GM12875 (cell line): ENCODE results near the gene HIVEP3.

Experiments used
- H3K4me3 ChIP-seq: one replicate; pipeline ENCODE4 v1.5.1; 2011; ENCODE audit warnings: low read depth, low read length, control low read depth
- CTCF ChIP-seq: IDR thresholded peaks from 2 replicates; pipeline ENCODE4 v1.5.1; 2011; ENCODE audit warnings: low read depth, mild to moderate bottlenecking, control low read depth, inconsistent platforms, low read length, moderate library complexity, borderline replicate concordance; ENCODE audit not compliant: insufficient read depth

The HIVEP3 gene

GRCh38 chr1:41752514-41753170, 166.1 kb downstream of the HIVEP3 start:
- H3K4me3 ChIP-seq = no peak overlapping the region
- no peak for TF ChIP-seq CTCF

GRCh38 chr1:41751804-41752513, 166.8 kb downstream of the HIVEP3 start:
- no peak for TF ChIP-seq CTCF
- peak overlapping the region; percentile 21 for H3K4me3 ChIP-seq

GRCh38 chr1:41749991-41750745, 168.6 kb downstream of the HIVEP3 start:
- no peak for TF ChIP-seq CTCF
- no peak overlapping the region for H3K4me3 ChIP-seq

GRCh38 chr1:41745022-41745421, 173.7 kb downstream of the HIVEP3 start:
- TF ChIP-seq CTCF = no peak

GRCh38 chr1:41743366-41743765, 175.4 kb downstream of the HIVEP3 start:
- no peak overlapping the region for H3K4me3 ChIP-seq
- no peak for TF ChIP-seq CTCF

More at GRCh38 chr1:41745022-41745421, 173.7 kb downstream of the HIVEP3 start:
- no peak overlapping the region for H3K4me3 ChIP-seq

GRCh38 chr1:41742219-41742618, 176.5 kb downstream of the HIVEP3 start:
- TF ChIP-seq CTCF = no peak
- H3K4me3 ChIP-seq = no peak overlapping the region

- H3K4me3 ChIP-seq = no peak overlapping the region
- no peak for TF ChIP-seq CTCF
Measured at GRCh38 chr1:41741244-41741643, 177.5 kb downstream of the HIVEP3 start.
